PFSK-1 (cell line): ENCODE data around the gene SORBS1.

Experiments used
- POLR2AphosphoS5 ChIP-seq: IDR thresholded peaks from 2 replicates; pipeline ENCODE4 v1.6.1; 2012; ENCODE audit warnings: low read depth, mild to moderate bottlenecking, control low read depth, low read length, moderate library complexity
- TAF1 ChIP-seq: IDR thresholded peaks from 2 replicates; pipeline ENCODE4 v1.6.1; 2012; ENCODE audit warnings: low read length, control low read depth, borderline replicate concordance; ENCODE audit not compliant: insufficient read depth

DNA sequence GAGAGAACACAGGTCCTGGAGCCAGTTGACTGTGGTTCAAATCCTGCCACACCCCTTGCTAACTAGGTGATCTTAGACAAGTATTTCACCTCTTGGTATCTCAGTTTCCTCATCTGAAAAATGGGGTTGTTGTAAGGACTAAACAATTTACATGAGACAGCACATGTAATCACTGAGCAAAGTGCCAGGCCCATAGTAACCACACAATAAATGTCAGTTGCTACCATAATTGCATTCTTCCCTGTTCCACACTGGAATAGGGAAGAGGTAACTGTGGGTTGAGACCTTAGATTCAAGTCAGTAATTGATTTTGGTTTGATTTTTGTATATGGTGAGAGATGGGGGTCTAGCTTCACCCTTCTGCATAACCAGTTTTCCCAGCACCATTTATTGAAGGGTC is 179.0 kb downstream of the SORBS1 start:
- TF ChIP-seq TAF1 = no peak
- no peak for TF ChIP-seq POLR2AphosphoS5
